22Rv1 (cell line): ENCODE data around the gene TRPT1.

Experiments
- ZFX ChIP-seq: fragments of 450-650 bp; IDR thresholded peaks from 2 replicates; pipeline ENCODE4 v1.6.1; 2017; ENCODE audit warnings: antibody characterized with exemption, borderline replicate concordance
- TF ChIP-seq, protein P1 (sequence below): fragments of 450-650 bp; IDR thresholded peaks from 2 replicates; pipeline ENCODE4 v1.5.1; 2017; ENCODE audit warnings: mild to moderate bottlenecking

DNA sequence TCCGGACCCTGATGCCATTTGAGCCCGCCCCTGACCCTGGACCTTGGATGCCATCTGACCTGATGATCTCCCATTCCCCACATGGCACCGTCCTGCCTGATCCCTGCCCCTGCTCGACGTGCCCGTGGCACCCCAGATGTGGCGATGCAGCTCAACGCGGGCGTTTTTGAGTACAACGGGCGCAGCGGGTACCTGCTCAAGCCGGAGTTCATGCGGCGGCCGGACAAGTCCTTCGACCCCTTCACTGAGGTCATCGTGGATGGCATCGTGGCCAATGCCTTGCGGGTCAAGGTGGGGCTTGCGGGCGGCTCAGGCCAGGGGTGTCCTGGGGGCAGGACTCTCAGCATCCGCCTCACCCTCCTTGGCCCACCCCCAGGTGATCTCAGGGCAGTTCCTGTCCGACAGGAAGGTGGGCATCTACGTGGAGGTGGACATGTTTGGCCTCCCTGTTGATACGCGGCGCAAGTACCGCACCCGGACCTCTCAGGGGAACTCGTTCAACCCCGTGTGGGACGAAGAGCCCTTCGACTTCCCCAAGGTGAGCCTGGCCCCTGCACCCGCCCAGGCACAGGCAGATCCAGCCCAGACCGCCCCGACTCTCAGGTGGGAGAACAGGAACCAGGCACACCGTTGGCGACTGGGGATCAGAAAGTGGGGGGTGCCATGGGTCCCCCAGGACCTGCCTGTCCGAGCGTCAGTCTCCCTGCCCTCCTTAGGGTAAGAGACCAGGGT is 36.5 kb upstream of the TRPT1 start:
- TF ChIP-seq, protein P1, sequence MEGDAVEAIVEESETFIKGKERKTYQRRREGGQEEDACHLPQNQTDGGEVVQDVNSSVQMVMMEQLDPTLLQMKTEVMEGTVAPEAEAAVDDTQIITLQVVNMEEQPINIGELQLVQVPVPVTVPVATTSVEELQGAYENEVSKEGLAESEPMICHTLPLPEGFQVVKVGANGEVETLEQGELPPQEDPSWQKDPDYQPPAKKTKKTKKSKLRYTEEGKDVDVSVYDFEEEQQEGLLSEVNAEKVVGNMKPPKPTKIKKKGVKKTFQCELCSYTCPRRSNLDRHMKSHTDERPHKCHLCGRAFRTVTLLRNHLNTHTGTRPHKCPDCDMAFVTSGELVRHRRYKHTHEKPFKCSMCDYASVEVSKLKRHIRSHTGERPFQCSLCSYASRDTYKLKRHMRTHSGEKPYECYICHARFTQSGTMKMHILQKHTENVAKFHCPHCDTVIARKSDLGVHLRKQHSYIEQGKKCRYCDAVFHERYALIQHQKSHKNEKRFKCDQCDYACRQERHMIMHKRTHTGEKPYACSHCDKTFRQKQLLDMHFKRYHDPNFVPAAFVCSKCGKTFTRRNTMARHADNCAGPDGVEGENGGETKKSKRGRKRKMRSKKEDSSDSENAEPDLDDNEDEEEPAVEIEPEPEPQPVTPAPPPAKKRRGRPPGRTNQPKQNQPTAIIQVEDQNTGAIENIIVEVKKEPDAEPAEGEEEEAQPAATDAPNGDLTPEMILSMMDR = no peak
- TF ChIP-seq ZFX = no peak
